ENCODE results near the gene MED26.

DNA sequence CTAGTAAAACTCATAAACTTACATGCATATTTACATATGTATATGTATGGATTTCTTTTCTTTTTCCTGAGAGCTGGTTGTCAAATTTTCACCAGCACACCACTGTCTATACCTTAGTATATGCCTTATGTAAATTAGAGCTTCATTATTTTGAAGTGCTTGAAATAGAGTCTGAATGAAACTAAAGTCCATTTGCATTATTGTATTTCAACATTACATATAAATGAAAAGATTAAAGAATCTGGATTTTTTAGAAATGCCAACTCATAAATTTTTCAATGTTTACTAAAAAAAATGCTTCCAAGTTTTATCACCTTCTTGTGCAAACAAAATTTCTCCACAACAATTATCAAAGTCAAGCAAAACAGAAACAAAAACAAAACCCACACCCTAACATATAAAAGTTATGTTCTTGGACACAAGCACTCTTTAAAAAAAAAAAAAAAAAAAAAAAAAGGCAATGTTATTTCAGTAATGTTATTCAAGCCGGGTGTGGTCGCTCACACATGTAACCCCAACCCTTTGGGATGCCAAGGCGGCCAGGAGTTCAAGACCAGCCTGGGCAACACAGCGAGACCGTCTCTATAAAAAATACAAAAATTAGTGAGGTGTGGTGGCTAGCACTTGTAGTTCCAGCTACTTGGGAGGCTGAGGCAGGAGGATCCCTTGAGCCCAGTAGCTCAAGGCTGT, 18.3 kb downstream of the MED26 start:
- no peak for TF ChIP-seq EZH2 (IDR thresholded peaks at IDR 0.05; ENCODE audit: borderline replicate concordance)
- TF ChIP-seq, protein P1, sequence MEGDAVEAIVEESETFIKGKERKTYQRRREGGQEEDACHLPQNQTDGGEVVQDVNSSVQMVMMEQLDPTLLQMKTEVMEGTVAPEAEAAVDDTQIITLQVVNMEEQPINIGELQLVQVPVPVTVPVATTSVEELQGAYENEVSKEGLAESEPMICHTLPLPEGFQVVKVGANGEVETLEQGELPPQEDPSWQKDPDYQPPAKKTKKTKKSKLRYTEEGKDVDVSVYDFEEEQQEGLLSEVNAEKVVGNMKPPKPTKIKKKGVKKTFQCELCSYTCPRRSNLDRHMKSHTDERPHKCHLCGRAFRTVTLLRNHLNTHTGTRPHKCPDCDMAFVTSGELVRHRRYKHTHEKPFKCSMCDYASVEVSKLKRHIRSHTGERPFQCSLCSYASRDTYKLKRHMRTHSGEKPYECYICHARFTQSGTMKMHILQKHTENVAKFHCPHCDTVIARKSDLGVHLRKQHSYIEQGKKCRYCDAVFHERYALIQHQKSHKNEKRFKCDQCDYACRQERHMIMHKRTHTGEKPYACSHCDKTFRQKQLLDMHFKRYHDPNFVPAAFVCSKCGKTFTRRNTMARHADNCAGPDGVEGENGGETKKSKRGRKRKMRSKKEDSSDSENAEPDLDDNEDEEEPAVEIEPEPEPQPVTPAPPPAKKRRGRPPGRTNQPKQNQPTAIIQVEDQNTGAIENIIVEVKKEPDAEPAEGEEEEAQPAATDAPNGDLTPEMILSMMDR (IDR thresholded peaks at IDR 0.05; ENCODE audit: poor library complexity), result no peak

All from hepatocyte (in vitro differentiated cells).